ENCODE results near the gene RIF1.

Gene RIF1

GRCh38 chr2:151423760-151424159 is 14.1 kb downstream of the RIF1 start:
- DNase-seq, result no peak

- DNase-seq, result peak; percentile 40
Observed at GRCh38 chr2:151437630-151438029, 27.9 kb downstream of the RIF1 start.

- DNase-seq, result no peak
Observed at GRCh38 chr2:151438506-151438905, 28.8 kb downstream of the RIF1 start.

- DNase-seq, result no peak
Observed at GRCh38 chr2:151439127-151439526, 29.4 kb downstream of the RIF1 start.

- no peak for DNase-seq
Observed at GRCh38 chr2:151459358-151459757, 49.7 kb downstream of the RIF1 start.

GRCh38 chr2:151465771-151466170 is 56.1 kb downstream of the RIF1 start:
- DNase-seq, result no peak

- no peak for DNase-seq
Observed at GRCh38 chr2:151470556-151470955, 60.9 kb downstream of the RIF1 start.

- DNase-seq, result no peak
Observed at GRCh38 chr2:151472966-151473365, 63.3 kb downstream of the RIF1 start.

- DNase-seq, result no peak
Observed at GRCh38 chr2:151475071-151475470, 65.4 kb downstream of the RIF1 start.

- DNase-seq, result no peak
Observed at GRCh38 chr2:151476287-151476686, 66.6 kb downstream of the RIF1 start.

GRCh38 chr2:151478011-151478410 is 68.3 kb downstream of the RIF1 start:
- no peak for DNase-seq

- DNase-seq, result no peak
Observed at GRCh38 chr2:151481744-151482143, 72.0 kb downstream of the RIF1 start.

- no peak for DNase-seq
Observed at GRCh38 chr2:151482171-151482725, 72.5 kb downstream of the RIF1 start.

- DNase-seq, result no peak
Observed at GRCh38 chr2:151483546-151483945, 73.8 kb downstream of the RIF1 start.

GRCh38 chr2:151484100-151484499 is 74.4 kb downstream of the RIF1 start:
- no peak for DNase-seq

- no peak for DNase-seq
Observed at GRCh38 chr2:151486053-151486452, 76.4 kb downstream of the RIF1 start.

- DNase-seq, result no peak
Observed at GRCh38 chr2:151490276-151490675, 80.6 kb downstream of the RIF1 start.

GRCh38 chr2:151491496-151491895 is 81.8 kb downstream of the RIF1 start:
- no peak for DNase-seq

- no peak for DNase-seq
Observed at GRCh38 chr2:151498178-151498577, 88.5 kb downstream of the RIF1 start.

- no peak for DNase-seq
Observed at GRCh38 chr2:151506170-151506569, 96.5 kb downstream of the RIF1 start.

GRCh38 chr2:151508519-151508918 is 98.8 kb downstream of the RIF1 start:
- DNase-seq, result no peak

GRCh38 chr2:151518802-151519201 is 109.1 kb downstream of the RIF1 start:
- DNase-seq, result no peak

GRCh38 chr2:151520976-151521375 is 111.3 kb downstream of the RIF1 start:
- no peak for DNase-seq

- DNase-seq, result no peak
Observed at GRCh38 chr2:151522556-151522955, 112.9 kb downstream of the RIF1 start.

GRCh38 chr2:151523850-151524249 is 114.1 kb downstream of the RIF1 start:
- no peak for DNase-seq
